GM12864 (cell line): ENCODE data around the gene CARMIL1.

ENCODE experiments used
- DNase-seq: peaks from one replicate; pipeline ENCODE4 v3.0.0-alpha.2; 2011; ENCODE audit warnings: low read depth
- H3K4me3 ChIP-seq: 2 replicates; pipeline ENCODE4 v1.5.1; 2011; ENCODE audit warnings: mild to moderate bottlenecking, low read depth, low read length, control low read depth
- CTCF ChIP-seq: IDR thresholded peaks from 2 replicates; pipeline ENCODE4 v1.5.1; 2011; ENCODE audit warnings: low read depth, mild to moderate bottlenecking, moderate library complexity, low read length, control low read depth, inconsistent platforms; ENCODE audit errors: missing control alignments

The CARMIL1 gene

GRCh38 chr6:25447570-25447929, 168.4 kb downstream of the CARMIL1 start:
- no peak overlapping the region for H3K4me3 ChIP-seq
- DNase-seq, result no peak
- no peak for TF ChIP-seq CTCF

GRCh38 chr6:25448965-25449538, 169.9 kb downstream of the CARMIL1 start:
- no peak for DNase-seq

GRCh38 chr6:25449774-25450173, 170.6 kb downstream of the CARMIL1 start:
- no peak for TF ChIP-seq CTCF
- H3K4me3 ChIP-seq, result no peak overlapping the region
- DNase-seq, result no peak

More at GRCh38 chr6:25448965-25449538, 169.9 kb downstream of the CARMIL1 start:
- H3K4me3 ChIP-seq, result no peak overlapping the region
- TF ChIP-seq CTCF, result no peak

GRCh38 chr6:25450469-25451198, 171.5 kb downstream of the CARMIL1 start:
- no peak overlapping the region for H3K4me3 ChIP-seq
- no peak for TF ChIP-seq CTCF
- no peak for DNase-seq

- no peak for DNase-seq
- no peak overlapping the region for H3K4me3 ChIP-seq
- no peak for TF ChIP-seq CTCF
Observed at GRCh38 chr6:25452031-25452430, 172.9 kb downstream of the CARMIL1 start.

- TF ChIP-seq CTCF, result no peak
- no peak for DNase-seq
- H3K4me3 ChIP-seq, result no peak overlapping the region
Observed at GRCh38 chr6:25453288-25453687, 174.1 kb downstream of the CARMIL1 start.

- TF ChIP-seq CTCF, result no peak
- no peak for DNase-seq
Observed at GRCh38 chr6:25454136-25454535, 175.0 kb downstream of the CARMIL1 start.

More at GRCh38 chr6:25454136-25454535, 175.0 kb downstream of the CARMIL1 start:
- H3K4me3 ChIP-seq, result no peak overlapping the region
